ENCODE measurements around the gene MAML3.

MAML3 gene

GRCh38 chr4:139768896-139769295, 385.1 kb downstream of the MAML3 start:
- DNase-seq, result no peak

- DNase-seq, result no peak
These were observed 385.6 kb downstream of the MAML3 start for GRCh38 chr4:139768366-139768765.

GRCh38 chr4:139767585-139767984, 386.4 kb downstream of the MAML3 start:
- DNase-seq, result no peak

GRCh38 chr4:139767168-139767567, 386.8 kb downstream of the MAML3 start:
- no peak for DNase-seq

DNA sequence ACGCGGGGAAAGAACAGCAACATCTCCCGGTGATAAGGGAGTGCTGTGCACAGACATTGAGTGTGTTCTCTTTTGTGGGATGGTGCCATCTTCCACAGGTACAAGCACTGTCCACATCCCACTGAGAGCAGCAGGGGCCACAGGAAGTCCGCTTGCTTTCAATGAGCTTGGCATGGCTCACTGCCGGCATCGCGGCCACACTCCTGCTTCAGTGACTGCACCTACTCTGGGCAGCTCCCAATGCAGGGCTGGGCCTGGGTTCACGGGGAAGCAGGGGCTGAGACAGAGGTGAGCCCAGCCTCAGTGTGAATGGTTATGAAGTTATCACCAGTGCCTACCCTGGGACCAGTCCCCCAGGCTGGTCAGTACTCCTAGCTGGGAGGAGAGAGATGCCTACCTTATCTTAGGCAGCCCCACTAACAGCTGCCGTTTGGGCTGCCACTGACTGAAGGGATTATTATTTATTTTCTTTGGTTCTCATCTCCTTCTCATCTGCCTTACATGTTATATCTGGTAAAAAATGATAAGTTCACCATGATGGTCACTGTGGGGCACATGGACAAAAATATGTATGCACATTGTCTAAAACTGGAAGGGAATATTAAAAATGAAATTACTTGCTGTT, 389.2 kb downstream of the MAML3 start:
- DNase-seq, result no peak

DNA sequence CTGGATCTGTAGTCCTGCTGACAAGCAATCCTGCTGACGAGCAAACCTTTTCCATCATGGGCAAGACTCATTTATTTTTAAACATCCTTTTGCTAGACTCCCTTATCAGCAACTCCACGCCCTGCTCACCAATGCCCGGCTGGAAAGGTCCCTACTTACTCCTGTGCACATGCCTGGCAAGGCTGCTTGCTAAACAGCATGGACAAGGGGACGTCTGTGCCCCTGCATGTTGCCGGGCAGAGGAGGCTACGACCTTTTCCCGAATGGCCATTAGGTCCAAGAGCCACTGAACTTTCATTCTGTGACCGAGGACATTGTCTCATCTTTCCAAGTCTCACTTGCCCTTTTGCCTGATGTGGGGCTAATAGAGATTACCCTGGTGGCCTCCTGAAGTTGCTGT, 389.8 kb downstream of the MAML3 start:
- no peak for DNase-seq

DNA sequence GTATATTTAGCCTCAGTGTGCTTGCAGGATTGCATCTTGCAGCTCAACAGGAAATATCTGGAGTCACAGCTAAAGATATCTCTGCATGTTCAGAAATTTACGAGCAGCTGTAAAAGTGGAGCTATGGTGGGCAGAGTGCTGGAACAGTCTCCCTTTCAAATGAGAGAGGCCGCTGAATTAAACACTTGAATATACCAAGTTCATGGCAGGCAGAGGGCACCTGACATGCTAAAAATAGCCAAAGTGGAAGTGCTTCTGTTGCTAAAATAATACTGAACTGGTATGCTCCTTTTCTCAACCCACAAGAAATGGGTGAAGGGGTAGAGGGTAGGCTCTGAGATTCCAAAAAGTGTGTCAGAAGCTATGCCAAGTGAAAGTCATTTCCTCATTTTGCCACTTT, 390.3 kb downstream of the MAML3 start:
- no peak for DNase-seq

GRCh38 chr4:139763205-139763604, 390.8 kb downstream of the MAML3 start:
- no peak for DNase-seq

GRCh38 chr4:139762720-139763119, 391.3 kb downstream of the MAML3 start:
- DNase-seq, result no peak

DNA sequence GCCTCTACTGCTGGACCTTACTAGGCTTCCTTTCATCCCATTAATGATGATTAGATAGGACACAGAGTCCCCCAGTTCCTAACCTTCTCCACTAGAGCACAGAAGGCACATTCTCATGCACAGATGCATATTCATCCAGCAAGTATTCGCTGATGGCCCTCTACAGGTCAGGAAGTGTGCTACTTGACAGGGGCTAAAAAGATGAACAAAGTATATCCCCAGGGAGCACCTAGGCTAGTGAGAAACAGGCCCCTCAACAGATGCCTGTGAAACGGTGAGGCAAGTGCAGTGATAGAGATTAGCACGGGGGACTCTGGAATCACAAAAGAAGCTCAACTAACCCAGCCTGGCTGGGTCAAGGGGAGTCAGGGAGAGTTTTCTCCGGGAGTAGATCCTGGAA, 392.5 kb downstream of the MAML3 start:
- DNase-seq, result no peak

GRCh38 chr4:139760567-139760966, 393.4 kb downstream of the MAML3 start:
- DNase-seq, result no peak

- no peak for DNase-seq
These were observed 394.9 kb downstream of the MAML3 start for GRCh38 chr4:139759097-139759496.

GRCh38 chr4:139756391-139757180, 397.4 kb downstream of the MAML3 start:
- DNase-seq, result no peak

DNA sequence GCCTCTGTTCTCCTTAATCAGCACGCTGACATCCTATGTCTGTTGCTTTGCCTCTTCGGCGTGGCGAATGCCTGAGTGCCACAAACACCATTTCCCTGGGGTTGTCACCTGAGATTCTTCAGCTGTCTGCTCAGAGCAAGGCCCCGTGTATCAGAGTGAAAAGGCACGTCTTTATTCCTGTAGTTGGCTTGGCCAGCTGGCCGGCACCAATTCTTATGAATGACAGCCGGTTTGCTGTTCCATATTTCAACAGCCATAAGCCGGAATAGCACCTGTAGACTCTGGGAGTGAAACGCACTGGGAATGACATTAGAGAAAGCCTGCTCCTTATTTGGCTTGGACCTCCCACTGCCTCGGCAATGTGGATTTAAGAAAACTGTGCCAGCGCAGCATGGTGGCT, 399.0 kb downstream of the MAML3 start:
- no peak for DNase-seq

DNA sequence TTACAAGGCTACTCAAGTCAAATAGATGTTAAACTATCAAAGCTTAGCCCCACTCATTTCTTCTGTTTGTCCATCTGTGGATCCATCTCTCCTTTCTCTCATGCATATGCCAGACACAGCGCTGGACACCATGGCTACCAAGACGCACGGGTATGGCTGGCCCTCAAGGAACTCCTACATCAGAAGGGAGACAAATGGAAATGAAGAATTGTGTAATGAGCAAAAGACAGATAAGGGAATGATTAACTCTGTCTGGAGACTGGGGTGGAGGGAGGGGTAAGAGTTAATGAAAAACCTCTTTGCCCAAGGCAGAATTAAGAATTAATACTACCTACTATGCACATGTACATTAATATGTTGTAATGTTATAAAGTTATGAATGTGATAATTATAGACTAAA, 400.3 kb downstream of the MAML3 start:
- no peak for DNase-seq

GRCh38 chr4:139749835-139750498, 404.0 kb downstream of the MAML3 start:
- no peak for DNase-seq

- no peak for DNase-seq
These were observed 404.6 kb downstream of the MAML3 start for GRCh38 chr4:139749338-139749737.

GRCh38 chr4:139746431-139747171, 407.4 kb downstream of the MAML3 start:
- no peak for DNase-seq

- no peak for DNase-seq
These were observed 408.8 kb downstream of the MAML3 start for GRCh38 chr4:139745111-139745639.

DNA sequence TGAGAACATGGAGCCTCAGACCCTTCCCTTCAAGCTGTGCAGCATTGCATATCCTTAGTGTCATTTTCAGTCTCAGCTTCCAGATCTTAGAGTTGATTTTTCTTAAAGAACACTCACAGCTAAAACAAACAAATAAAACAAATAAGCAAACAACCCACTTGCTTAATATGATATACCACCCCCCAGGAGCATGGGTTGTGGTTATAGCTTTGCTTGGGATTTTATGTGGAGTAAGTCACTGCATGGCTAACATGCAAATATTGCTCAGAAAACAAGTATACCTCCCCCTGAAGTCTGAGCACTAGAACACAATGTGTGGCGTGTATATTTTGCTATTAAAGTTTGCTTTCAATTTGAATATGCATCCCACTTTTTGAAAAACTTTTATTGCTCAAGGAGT, 409.8 kb downstream of the MAML3 start:
- no peak for DNase-seq

DNA sequence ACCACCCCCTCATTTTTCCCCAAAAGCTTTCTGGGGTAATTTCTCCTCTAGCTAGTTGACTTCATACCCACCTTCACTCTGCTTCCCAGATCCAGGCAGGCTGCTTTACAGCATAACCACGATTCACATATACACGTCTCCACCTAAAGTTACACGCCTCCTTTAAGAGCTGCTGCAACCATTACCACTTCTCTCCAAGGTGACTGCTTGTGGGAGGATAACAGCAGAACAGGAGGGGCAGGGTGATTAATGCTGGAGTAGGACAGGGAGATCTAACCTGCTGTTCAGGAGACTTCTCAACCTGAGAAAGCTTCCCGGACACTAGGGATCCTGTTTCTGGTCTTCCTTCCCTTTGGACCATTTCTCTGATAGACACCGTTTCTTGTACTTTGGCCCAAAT, 411.0 kb downstream of the MAML3 start:
- DNase-seq, result no peak

DNA sequence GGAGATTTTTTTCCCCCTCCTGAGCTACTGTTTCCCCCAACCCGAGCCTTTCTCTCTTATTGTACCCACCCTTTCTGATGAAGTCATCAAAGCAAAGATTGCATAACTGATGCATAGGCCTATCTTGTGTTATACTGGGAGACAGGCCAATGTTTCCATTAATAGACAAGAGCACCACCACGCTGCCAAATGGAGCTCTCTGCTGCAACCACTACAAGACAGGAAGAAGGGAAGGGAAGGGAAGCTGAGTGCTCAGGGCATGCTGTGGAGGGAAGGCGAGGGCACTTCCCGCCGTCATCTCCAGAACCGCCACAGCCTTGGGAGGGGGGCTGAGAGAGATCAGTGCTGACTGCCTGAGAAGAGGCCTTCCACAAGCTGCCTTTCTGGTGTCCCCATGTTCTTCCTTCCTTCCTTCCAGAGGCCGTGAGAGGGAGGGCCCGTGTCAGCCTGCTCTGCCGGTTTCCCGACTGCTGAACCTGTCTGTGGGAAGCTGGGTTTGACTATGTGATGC, 413.4 kb downstream of the MAML3 start:
- no peak for DNase-seq

GRCh38 chr4:139740121-139740520, 413.9 kb downstream of the MAML3 start:
- DNase-seq, result no peak

Measured in activated gamma-delta T cell treated with Interleukin-2 at 50 U/mL for 16 hours (primary cell).